Activated CD4-positive, alpha-beta memory T cell treated with anti-CD3 and anti-CD28 coated beads for 36 hours (primary cell): ENCODE data around the gene VILL. TPM values are rescaled to one million over a fixed set of nuclear protein-coding genes. Genes with fewer than 3 reads are reported as not detected.

Source experiments
- CTCF ChIA-PET: fragments of 350-600 bp; sonication (Branson Sonifier 250); formaldehyde crosslinking; loops from one replicate; lab custom pipeline; 2021; ENCODE audit warnings: antibody characterized with exemption, inconsistent platforms; lab: Charles Lee
- POLR2A ChIA-PET: fragments of 350-600 bp; sonication (Branson Sonifier 250); formaldehyde crosslinking; loops from one replicate; lab custom pipeline; 2021; ENCODE audit warnings: antibody characterized with exemption; lab: Charles Lee
- DNase-seq: peaks from one replicate; pipeline ENCODE4 v3.0.0-alpha.2; 2020
- H3K27ac Mint-ChIP-seq: one replicate; pipeline ENCODE4 v1.8.0; 2021; ENCODE audit warnings: mixed read lengths
- H3K27me3 Mint-ChIP-seq: one replicate; pipeline ENCODE4 v1.8.0; 2021; ENCODE audit warnings: mixed read lengths
- H3K36me3 Mint-ChIP-seq: one replicate; pipeline ENCODE4 v1.8.0; 2021; ENCODE audit warnings: mixed read lengths
- H3K4me1 Mint-ChIP-seq: one replicate; pipeline ENCODE4 v1.8.0; 2021; ENCODE audit warnings: low read depth, mixed read lengths
- H3K4me3 Mint-ChIP-seq: one replicate; pipeline ENCODE4 v1.8.0; 2021; ENCODE audit warnings: mild to moderate bottlenecking, mixed read lengths
- H3K9me3 Mint-ChIP-seq: one replicate; pipeline ENCODE4 v1.8.0; 2021; ENCODE audit warnings: mixed read lengths
- intact Hi-C: fragments of 100-400 bp; cut with micrococcal nuclease; formaldehyde crosslinking; loops from one replicate; pipeline ENCODE4 v1.15.1; 2023
- total RNA-seq, 2 experiments: library from RNA; stranded (reverse); gene quantifications; one replicate each; pipeline ENCODE4 v1.2.3, GENCODE V29; 2021

Gene VILL
- total RNA-seq, 2 experiments from 2014 or later: 9.9 to 11.3 TPM

DNA sequence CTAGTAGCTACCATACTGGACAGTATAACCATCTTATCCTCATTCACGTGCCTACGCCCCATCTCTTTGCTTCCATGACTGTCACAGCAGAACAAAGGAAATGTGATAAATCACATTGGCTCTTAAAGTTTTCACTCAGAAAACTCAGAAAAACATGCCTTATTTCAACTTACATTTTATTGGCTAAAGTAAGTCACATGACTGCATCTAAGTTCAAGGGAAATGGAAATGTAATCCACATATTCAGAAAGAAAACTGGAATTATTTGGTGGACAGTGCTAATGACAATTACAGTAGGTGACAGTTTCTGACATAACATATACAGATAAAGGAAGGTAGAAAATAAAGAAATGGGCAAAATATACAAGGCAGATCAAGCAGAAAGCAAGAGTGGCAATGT, 37.4 kb upstream of the VILL start:
- ChIA-PET POLR2A (no interaction called here), CTCF (no interaction called here)
- intact Hi-C loops: no loop called here
- no peak for DNase-seq
- H3K4me1 Mint-ChIP-seq: peaks cover 15% of the 10 kb centered on the region
- no peaks in the 10 kb centered on the region for H3K9me3 Mint-ChIP-seq
- no peak overlapping the region for H3K27ac Mint-ChIP-seq
- no peak overlapping the region for H3K4me3 Mint-ChIP-seq
- no peaks in the 10 kb centered on the region for H3K36me3 Mint-ChIP-seq
- no peaks in the 10 kb centered on the region for H3K27me3 Mint-ChIP-seq

DNA sequence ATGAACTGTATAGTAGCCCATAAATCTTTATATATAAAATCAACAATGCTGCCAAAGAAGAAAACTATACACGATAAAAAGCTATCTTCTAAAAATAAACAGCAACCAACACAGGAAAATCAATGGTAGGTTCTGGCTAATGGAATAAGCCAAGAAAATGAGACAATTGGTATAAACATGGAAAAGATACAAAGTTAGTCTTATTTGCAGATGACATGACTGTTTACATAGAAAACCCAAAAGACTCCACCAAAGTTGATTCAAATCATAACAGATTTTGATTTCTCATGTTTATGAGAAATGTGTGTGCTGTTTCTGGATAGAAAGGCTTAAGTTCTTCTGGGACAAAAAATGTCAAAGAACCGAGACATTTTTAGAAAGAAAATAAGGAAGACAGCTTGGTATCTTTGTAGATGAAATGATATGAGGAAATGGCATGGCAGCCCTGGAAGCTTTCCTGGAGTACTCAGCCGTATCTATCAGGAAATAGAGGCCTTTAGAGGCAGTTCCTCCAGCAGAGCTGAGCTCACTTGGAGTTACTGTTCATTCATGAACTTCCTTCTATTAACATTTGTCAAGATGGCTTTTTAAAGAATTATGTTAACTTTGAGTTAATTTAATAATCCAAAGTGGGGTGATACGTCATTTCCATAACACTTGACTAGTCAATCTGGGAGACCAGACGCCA, 36.7 kb upstream of the VILL start:
- POLR2A ChIA-PET: no interaction called here

DNA sequence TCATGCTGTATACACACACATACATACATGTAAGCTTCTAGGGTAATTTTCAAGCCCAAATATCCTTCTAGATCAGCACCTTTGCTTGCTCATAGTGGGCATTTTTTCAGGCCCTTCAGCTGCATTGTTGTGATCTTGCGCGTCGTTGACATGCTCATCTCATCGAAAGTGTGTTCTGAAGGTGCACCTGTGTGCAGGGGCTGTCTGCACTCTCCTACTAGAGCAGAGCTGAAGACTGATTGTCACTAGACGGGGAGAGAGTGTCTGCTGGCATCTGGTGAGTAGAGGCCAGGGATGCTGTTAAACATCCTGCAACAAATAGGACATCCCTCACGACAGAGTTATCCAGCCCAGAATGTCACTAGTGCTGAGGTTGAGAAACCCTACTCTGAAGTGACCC, 35.7 kb upstream of the VILL start:
- no peak overlapping the region for H3K27ac Mint-ChIP-seq
- peaks cover 15% of the 10 kb centered on the region for H3K4me1 Mint-ChIP-seq
- no peaks in the 10 kb centered on the region for H3K36me3 Mint-ChIP-seq
- H3K27me3 Mint-ChIP-seq: no peaks in the 10 kb centered on the region
- no peaks in the 10 kb centered on the region for H3K9me3 Mint-ChIP-seq
- ChIA-PET CTCF (interaction anchor here (0.9 kb wide), 3 partner anchors 8 to 100 kb away, joined by 3 read pairs; no protein-coding TSS in a partner anchor), POLR2A (no interaction called here)
- intact Hi-C loops: no loop called here
- DNase-seq: no peak
- H3K4me3 Mint-ChIP-seq: no peak overlapping the region

More for the DNA sequence above, 36.7 kb upstream of the VILL start:
- intact Hi-C loops: no loop called here
- Mint-ChIP-seq H3K4me1 (peaks cover 15% of the 10 kb centered on the region), H3K36me3 (no peaks in the 10 kb centered on the region), H3K27ac (no peak overlapping the region), H3K4me3 (no peak overlapping the region), H3K27me3 (no peaks in the 10 kb centered on the region), H3K9me3 (no peaks in the 10 kb centered on the region)
- CTCF ChIA-PET: no interaction called here
- DNase-seq: no peak

DNA sequence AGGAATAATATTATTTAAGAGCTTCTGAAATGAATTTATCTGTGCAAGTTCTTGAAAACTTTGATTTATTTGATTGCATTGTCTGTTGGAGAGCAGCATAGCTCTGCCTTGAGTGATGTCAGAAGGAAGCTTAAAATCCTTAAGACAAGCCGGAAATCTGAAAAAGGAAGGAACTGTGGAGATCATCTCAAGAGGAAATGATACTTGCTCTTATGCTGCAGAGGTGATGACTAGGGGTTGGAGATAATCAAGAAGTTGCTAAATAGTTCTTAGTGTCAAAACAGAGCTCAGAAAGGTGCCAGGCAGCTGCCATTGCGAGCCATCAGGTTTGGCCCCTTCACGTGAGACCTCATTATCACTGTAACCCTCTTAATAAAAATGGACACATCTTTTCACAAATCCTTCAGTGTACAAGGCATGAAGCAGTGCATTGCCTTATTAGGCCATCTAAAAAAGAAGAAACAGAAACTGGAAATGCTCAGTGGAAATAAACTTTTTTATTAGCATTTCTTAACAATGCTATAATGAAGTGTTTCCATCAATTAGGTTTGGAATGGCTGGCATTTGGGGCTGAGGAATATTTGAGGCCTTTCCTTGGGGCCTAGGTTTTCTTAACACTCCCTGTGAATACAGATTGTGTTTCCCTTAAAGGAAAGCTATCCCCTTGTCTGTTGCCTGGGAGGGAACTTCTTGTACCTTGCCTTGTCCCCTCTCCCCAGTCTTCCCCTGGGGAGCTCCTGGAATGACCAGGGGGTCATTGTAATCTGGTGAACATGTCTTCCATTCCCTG, 34.5 kb upstream of the VILL start:
- ChIA-PET CTCF (interaction anchor here (0.9 to 1.8 kb wide), 5 partner anchors 9 to 101 kb away, joined by 3 to 11 read pairs (median 4); no protein-coding TSS in a partner anchor), POLR2A (no interaction called here)
- Mint-ChIP-seq H3K27me3 (no peaks in the 10 kb centered on the region), H3K9me3 (no peaks in the 10 kb centered on the region), H3K36me3 (no peaks in the 10 kb centered on the region), H3K4me1 (peaks cover 15% of the 10 kb centered on the region), H3K4me3 (no peak overlapping the region), H3K27ac (no peak overlapping the region)
- DNase-seq: no peak
- intact Hi-C loops: no loop called here

DNA sequence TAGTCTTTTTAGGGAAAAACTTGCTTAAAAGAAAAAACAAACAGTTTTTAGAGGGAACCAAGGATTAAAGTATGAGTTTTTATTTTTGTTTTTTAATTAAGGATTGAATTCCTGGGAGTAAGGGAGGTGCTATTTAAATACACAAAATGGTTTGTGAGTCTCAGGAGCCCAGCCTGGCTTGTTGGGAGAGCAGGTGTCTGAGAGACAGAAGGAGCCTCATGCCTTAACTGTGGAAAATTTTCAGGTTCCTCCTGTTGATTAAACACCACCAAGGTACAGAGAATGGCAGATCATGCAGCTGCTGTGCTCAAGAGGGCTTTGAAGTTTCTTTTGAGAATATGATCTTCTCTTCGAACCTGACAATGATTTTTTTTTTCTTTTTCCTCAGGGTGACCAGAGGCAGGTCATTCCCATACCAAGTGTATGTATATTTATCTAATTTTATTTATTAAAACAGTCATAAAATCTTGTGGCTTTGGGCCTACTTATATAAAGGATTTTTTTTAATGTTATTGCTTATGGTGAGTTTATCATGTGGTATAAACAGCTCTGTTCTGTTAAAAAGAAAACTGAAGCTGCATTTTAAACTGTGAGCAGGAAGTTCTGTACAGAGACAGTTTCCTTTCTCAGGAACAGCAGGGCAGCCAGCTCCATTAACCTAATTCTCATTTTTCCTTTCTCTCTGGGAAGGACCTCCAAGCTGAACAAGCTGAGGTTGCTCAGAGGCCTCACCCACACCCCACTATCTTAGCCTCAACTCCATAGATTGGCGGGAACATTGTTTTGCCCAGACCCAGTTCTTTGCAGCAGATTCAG, 33.7 kb upstream of the VILL start:
- ChIA-PET POLR2A (no interaction called here), CTCF (interaction anchor here (1.3 to 1.8 kb wide), 3 partner anchors 8 to 15 kb away, joined by 4 to 11 read pairs (median 5); no protein-coding TSS in a partner anchor)
- intact Hi-C loops: no loop called here
- no peaks in the 10 kb centered on the region for H3K9me3 Mint-ChIP-seq
- H3K4me3 Mint-ChIP-seq: no peak overlapping the region
- no peak for DNase-seq
- H3K27me3 Mint-ChIP-seq: no peaks in the 10 kb centered on the region
- no peaks in the 10 kb centered on the region for H3K36me3 Mint-ChIP-seq
- H3K4me1 Mint-ChIP-seq: peaks cover 15% of the 10 kb centered on the region
- no peak overlapping the region for H3K27ac Mint-ChIP-seq

DNA sequence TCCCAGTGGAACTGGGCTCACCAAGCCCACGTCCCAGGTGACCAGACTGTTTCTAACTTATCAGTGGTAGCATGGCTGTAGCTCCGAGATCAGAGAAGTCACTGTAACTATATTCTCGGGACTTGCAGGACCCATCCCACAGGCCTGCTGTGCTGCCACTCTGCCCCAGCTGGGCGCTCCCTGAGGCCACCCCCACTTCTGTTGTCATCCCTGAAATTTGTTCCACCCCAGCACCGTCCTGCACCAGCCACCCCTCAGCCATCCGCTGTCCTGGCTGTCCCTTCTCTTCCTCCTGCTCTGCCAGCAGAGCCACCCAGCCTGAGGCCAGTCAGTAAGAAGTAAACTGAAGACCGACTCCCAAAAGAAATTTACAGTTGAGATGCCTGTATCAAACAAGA, 33.0 kb upstream of the VILL start:
- H3K4me1 Mint-ChIP-seq: peaks cover 15% of the 10 kb centered on the region
- no peaks in the 10 kb centered on the region for H3K36me3 Mint-ChIP-seq
- intact Hi-C loops: no loop called here
- CTCF ChIA-PET: interaction anchor here (1.6 to 1.8 kb wide), 2 partner anchors 10 to 15 kb away, joined by 4 to 11 read pairs; no protein-coding TSS in a partner anchor
- no peak overlapping the region for H3K4me3 Mint-ChIP-seq
- no peak for DNase-seq
- no peaks in the 10 kb centered on the region for H3K9me3 Mint-ChIP-seq
- no peaks in the 10 kb centered on the region for H3K27me3 Mint-ChIP-seq
- POLR2A ChIA-PET: no interaction called here
- H3K27ac Mint-ChIP-seq: no peak overlapping the region

DNA sequence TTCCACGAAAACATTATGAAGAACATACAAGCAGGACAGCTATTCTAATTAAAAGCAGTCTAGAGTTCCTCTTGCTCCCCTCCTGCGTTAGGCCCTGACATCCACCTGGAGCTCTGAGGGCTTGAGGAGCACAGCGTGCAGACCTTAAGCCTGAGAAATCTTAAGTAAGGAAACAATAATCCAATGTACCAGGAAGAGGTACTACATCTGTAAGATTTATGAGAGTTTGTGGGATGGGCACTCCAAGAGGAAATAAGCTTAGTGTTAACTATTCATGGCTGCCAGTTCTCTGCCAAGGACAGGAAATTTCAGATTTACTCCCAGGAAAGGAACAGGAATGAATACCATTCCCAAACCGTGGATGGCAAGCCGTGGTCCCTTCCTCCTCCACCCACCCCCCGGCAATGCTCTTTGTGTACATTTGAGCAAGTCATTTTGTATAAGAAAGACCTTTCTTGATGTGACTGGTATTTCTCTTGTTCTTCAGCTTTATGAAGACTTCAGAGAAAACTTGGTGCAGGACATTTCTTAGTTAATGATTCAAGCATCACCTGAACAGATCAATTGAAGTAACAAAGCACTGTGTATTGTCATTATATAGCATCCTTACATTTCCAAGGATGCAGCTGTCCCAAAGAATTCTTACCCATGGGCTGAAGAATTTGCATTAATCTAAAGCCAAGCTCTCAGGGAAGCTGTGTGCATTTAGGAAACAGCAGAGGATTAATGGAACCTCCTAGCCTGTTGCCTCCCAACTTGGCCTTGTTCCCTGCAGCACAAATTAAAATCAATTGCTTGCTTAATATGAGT, 28.8 kb upstream of the VILL start:
- no peak overlapping the region for H3K4me3 Mint-ChIP-seq
- POLR2A ChIA-PET: no interaction called here
- H3K27me3 Mint-ChIP-seq: no peaks in the 10 kb centered on the region
- no peak for DNase-seq
- H3K9me3 Mint-ChIP-seq: no peaks in the 10 kb centered on the region
- no peaks in the 10 kb centered on the region for H3K36me3 Mint-ChIP-seq
- intact Hi-C loops: no loop called here
- H3K4me1 Mint-ChIP-seq: peaks cover 7% of the 10 kb centered on the region
- CTCF ChIA-PET: interaction anchor here (1.3 to 5.9 kb wide), 3 partner anchors 10 to 107 kb away, joined by 3 to 48 read pairs (median 6); no protein-coding TSS in a partner anchor
- no peak overlapping the region for H3K27ac Mint-ChIP-seq

DNA sequence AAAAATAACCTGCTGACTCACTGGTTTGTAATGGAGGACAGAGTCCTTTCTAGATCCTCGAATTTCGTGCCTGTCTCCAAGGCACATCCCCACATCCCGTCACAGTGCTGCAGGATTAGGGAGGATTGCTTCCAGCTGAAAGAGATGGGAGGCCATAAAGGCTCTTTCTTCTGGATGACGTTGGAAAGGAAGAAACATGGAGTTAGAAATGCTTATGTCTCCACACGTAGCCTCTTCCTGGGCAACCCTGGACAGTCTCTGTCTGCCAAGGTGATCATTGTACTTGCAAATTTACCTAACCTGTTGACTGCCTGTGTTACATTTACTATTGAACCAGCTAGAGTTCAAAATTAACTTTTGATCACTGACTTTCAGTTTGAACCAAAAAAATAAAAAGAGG, 27.6 kb upstream of the VILL start:
- no peak for DNase-seq
- POLR2A ChIA-PET: no interaction called here
- CTCF ChIA-PET: interaction anchor here (1.0 to 5.9 kb wide), 3 partner anchors 8 to 96 kb away, joined by 3 to 48 read pairs (median 3); no protein-coding TSS in a partner anchor
- intact Hi-C loops: no loop called here
- Mint-ChIP-seq H3K27ac (no peak overlapping the region), H3K4me3 (no peak overlapping the region), H3K36me3 (no peaks in the 10 kb centered on the region), H3K27me3 (no peaks in the 10 kb centered on the region), H3K4me1 (no peaks in the 10 kb centered on the region), H3K9me3 (no peaks in the 10 kb centered on the region)

DNA sequence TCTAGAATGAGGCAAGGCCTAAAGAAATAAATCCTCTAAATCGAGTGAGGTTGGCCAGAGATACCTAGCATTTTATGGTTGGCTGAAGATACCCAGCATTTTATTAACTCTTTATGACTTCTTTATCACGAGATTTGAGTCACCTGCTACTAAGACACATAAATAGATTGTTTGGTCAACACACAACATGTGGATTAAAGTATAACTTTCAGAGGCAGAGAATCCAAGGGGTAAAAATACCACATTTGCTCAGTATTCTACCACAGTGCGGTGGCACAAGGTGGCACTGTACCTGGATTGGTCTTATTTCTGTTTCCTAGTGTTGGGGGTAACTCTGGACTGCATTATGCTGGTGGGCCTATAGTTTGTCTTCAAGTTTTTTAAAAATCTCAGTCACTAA, 27.0 kb upstream of the VILL start:
- H3K9me3 Mint-ChIP-seq: no peaks in the 10 kb centered on the region
- intact Hi-C loops: no loop called here
- no peak overlapping the region for H3K27ac Mint-ChIP-seq
- H3K36me3 Mint-ChIP-seq: no peaks in the 10 kb centered on the region
- CTCF ChIA-PET: interaction anchor here (1.0 to 5.9 kb wide), 4 partner anchors 9 to 96 kb away, joined by 3 to 48 read pairs (median 4); no protein-coding TSS in a partner anchor
- POLR2A ChIA-PET: no interaction called here
- DNase-seq: no peak
- H3K4me3 Mint-ChIP-seq: no peak overlapping the region
- H3K27me3 Mint-ChIP-seq: no peaks in the 10 kb centered on the region
- no peaks in the 10 kb centered on the region for H3K4me1 Mint-ChIP-seq

DNA sequence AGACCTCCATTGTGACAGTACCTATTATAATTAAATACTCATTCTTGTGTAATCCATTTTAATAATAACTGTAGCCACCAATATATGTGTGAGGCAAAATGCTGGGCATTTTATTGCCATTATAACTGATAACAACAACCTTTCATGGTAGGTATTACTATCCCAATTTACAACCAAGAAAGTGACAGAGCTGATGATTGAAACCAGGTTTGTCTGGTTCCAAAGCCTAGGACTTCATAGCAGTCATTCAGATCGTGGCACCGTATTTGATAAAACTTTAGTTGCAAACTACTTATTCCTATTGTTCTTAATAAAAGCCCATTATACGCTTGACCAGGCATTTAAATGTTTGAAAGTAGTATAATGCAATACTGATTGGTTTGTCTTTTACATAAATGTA, 26.4 kb upstream of the VILL start:
- no peaks in the 10 kb centered on the region for H3K27me3 Mint-ChIP-seq
- no peak overlapping the region for H3K27ac Mint-ChIP-seq
- POLR2A ChIA-PET: no interaction called here
- H3K4me1 Mint-ChIP-seq: no peaks in the 10 kb centered on the region
- no peak for DNase-seq
- intact Hi-C loops: no loop called here
- CTCF ChIA-PET: interaction anchor here (0.9 to 5.9 kb wide), 5 partner anchors 11 to 516 kb away, joined by 3 to 48 read pairs (median 3); no protein-coding TSS in a partner anchor
- no peaks in the 10 kb centered on the region for H3K36me3 Mint-ChIP-seq
- H3K9me3 Mint-ChIP-seq: no peaks in the 10 kb centered on the region
- H3K4me3 Mint-ChIP-seq: no peak overlapping the region

DNA sequence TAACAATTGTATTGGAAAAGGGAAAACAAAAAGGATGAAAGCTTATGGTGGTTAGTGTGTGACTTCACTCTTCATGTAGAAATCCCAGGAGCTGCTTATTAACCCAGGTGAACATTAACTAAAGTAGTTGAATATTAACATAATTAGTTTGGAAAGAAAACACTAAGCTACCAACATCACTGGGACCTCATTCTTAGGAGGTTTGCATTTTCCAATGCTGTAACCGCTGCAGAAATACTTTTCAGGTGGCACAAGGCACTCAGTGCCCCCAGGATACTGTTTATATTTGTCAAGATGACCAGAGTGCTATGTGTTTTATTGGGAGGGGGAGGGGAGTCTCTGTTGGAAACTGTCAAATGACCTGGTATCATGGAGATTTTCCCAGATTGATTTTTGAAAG, 25.9 kb upstream of the VILL start:
- intact Hi-C loops: no loop called here
- Mint-ChIP-seq H3K27ac (no peak overlapping the region), H3K36me3 (no peaks in the 10 kb centered on the region), H3K9me3 (no peaks in the 10 kb centered on the region), H3K4me3 (no peak overlapping the region), H3K4me1 (no peaks in the 10 kb centered on the region), H3K27me3 (no peaks in the 10 kb centered on the region)
- ChIA-PET CTCF (interaction anchor here (0.7 to 5.9 kb wide), 7 partner anchors 8 to 1734 kb away, joined by 3 to 48 read pairs (median 3); no protein-coding TSS in a partner anchor), POLR2A (no interaction called here)
- no peak for DNase-seq
